GM21723 (cell line): ENCODE data around the gene ABI2.
"Not testable (repeated sequence)": the region's sequence is repeated elsewhere in the genome, so short reads cannot be mapped to it uniquely, and the experiment has no call there.

Source experiments
- ATAC-seq: cut with Tn5 transposase; IDR thresholded peaks from one replicate; pipeline ENCODE4 v1.9.1; 2021; ENCODE audit warnings: mild to moderate bottlenecking, moderate library complexity; ENCODE audit not compliant: unreplicated experiment

The ABI2 gene

GRCh38 chr2:203413796-203414195 is 85.6 kb downstream of the ABI2 start:
- ATAC-seq, result no peak

GRCh38 chr2:203418271-203418670 is 90.1 kb downstream of the ABI2 start:
- ATAC-seq, result no peak

DNA sequence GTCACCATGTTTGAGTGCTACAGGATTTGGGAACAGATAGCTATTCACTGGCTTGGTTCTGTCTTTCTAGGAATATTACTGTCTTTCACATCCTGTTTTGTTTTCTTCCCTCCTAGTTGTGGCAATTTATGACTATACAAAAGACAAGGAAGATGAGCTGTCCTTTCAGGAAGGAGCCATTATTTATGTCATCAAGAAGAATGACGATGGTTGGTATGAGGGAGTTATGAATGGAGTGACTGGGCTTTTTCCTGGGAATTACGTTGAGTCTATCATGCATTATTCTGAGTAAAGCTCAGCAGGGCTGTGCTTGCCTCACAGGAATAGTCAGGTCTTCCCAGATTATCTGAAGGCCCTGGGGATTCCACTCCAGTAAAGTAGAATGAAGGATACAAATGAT is 98.9 kb downstream of the ABI2 start:
- no peak for ATAC-seq

GRCh38 chr2:203429643-203430042 is 101.4 kb downstream of the ABI2 start:
- ATAC-seq, result not testable (repeated sequence)

- no peak for ATAC-seq
These were observed 103.4 kb downstream of the ABI2 start for GRCh38 chr2:203431391-203432185.

DNA sequence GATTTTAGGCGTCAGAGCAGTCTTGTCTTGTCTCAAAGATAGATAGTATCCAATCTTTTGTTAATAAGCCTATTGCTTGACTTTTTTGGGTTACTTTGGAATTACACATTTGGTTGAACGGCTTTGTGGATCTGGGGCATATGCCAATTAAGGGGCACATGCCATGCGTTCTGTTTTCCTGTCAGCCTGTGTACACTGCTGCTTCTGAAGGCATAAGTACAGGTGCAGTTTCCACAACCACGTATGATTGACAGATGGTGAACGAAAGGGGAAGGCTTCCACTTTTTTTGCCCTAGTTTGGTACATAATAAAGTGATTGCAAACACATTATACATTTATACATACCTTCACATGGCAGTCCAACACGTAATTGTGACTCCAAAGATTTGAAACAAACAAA is 104.6 kb downstream of the ABI2 start:
- ATAC-seq, result no peak

DNA sequence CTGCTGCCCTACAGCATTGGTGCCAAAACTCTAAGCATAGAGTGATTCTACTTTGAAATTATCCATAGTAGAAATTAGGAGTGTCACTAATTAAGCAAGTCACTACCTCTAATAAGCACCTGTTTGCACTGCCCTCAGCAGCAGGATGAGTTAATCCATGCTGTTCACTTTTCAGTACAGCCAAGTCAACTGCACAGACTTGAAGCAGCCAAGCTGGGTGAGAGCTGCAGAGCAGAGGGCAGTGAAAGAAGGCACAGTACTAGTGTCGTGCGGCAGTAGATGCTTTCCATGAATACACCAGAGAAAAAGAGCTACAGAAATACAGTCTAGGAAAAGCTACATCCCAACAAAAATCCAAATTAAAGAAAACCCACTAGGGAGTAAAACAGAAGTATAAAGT is 108.3 kb downstream of the ABI2 start:
- ATAC-seq, result no peak

DNA sequence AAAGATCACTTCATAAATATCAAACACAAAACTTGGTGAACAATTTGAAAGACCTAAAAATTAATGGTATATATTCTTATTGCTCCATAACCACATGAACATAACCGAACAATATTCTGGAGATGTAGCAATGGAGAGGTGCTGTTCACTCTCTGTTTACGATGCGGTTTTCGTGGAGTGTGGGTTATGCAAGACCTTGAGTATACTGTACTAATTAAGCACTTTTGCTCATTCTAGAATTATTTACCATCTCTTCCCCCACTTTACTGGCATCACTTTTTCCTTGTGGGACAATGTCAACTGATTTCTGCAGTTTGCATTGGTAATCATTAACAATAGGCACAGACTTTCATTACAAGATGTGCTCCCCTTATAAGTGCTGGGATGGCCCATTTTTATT is 109.3 kb downstream of the ABI2 start:
- ATAC-seq, result no peak

DNA sequence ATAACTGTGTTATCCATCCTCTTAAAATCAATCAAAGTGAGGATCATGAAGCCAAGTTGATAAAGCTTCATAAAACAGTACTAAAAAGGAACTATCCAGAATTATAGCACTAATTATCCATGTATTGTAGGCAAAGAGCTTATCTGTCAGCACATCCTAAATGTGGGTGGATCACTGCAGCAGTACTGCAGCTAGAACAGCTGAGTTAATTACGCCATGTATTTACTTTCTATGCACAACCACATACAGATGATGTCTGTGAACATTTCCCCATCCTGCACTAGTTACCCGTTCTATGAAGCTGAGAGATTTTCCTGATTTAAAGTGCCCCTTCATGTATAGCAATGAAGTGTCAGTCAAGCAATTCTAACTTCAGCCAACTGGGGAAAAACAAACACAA is 110.3 kb downstream of the ABI2 start:
- ATAC-seq, result no peak

GRCh38 chr2:203440671-203441070 is 112.5 kb downstream of the ABI2 start:
- ATAC-seq, result no peak

DNA sequence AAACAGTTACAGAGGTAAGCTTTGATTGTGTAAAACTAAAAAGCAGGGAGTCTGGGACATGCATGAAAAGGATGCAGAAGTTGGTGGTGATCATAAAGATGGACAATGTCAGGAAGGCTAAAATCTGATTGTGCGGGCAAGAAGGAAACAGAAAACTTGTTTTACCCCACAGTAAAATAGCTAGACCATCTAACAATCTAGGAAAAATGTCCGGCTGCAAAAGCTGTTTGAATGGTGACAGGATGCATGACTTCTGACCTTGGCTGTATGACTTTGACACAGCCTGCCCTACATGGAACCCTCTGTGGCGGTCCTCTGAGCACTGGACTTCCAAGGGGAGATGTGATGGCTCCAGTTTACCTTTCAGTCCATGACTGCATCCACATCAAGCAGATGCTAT is 113.3 kb downstream of the ABI2 start:
- ATAC-seq, result no peak

DNA sequence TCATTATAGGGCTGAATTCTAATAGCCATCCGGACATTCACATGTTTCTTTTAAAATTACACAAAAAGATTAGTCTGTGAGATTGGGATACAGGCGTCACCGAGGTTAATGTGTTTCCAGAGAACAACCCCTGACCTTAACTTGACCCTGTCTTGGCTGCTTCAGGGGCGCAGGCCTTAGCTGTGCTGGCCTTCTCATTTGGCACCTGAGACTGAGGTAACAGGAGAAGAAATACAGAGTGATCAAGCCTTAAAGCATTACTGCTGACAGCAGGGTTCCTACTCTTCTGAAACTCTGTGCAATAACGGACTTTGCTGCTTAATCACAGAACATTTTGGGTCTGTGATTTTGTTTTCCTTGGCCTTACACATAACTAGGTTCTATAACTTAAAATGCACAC is 114.3 kb downstream of the ABI2 start:
- ATAC-seq, result no peak

- ATAC-seq, result no peak
These were observed 116.5 kb downstream of the ABI2 start for GRCh38 chr2:203444738-203445137.

DNA sequence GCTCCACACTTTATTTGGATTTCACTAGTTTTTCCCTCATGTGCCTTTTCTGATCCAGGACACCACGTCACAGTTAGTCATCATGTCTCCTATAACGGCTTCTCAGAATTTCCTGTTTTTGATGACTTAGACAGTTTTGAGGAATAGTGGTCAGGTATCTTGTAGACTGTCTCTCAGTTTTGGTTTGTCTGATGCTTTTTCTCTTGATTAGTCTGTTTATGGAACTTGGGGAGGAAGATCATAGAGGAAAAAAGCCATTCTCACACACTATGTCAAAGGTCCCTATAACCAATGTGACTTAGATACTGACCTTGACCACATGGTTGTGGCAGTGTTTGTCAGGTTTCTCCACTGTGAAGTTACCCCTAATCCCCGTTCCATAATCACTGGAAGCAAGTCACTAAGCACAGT is 117.9 kb downstream of the ABI2 start:
- no peak for ATAC-seq

- ATAC-seq, result no peak
These were observed 118.6 kb downstream of the ABI2 start for GRCh38 chr2:203446780-203447179.

GRCh38 chr2:203450561-203450960 is 122.4 kb downstream of the ABI2 start:
- ATAC-seq, result no peak

- ATAC-seq, result no peak
These were observed 122.8 kb downstream of the ABI2 start for GRCh38 chr2:203451011-203451410.

DNA sequence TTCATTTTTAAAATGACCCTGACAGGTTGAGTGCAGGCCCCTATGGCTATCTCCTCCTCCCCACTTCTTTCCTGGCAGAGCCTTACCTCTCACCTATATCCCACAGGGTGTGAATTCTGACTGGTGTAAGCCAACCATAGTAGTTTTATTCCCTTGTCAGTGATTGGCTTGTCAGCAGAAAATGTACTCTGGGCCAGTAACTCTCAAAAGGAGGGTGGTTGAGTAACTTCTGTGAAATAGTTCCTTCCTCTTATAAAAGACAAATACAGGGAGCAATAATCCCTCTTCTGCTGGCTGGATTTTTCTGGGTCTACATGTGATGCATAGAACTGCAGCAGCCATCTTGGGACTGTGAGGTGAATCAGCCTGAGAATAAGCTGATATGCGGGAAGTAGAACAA is 123.5 kb downstream of the ABI2 start:
- no peak for ATAC-seq

DNA sequence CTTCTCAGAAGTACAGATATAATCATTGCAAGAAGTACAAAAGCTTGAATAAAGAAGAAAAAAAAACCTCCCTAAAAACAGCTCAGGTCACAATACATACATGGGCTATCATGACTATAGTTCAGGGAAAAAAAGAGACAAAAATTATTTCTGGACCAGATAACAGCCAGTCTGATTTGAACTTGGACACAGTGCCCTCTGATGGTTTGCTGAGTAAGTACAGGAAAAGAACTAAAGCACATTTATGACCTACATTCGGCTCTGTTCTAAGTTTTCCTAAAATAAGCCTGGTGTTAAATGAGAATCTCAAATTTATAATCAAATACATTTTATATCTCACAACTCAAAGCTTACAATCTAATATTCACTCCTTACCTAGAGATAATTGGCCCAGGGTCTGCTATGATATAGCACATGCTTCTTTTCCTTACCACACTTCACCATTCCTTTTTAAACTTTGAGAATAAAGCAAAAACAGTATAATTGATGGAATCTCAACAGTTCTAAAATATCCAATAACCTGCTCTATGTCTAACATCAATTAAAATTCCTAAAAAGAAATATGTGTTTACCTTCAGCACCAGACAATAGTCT is 125.8 kb downstream of the ABI2 start:
- peak; percentile 57 for ATAC-seq

DNA sequence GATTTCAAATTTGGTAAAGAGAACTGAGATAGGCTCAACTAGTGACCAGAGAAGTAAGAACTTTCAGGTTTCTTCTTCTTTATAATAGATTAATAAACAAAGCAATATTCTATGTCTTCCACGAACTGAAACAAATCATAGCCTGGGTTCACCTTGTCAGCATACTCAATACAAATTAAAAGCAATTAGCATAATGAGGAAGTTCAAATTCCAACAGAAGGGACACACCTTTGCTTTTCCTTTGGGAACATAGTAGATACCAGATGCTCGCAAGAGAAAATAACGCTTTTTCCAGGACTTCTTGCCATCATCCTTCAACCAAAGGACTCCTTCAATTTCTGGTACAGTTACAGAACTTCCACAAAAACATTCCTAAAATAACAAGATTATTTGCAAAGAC is 127.0 kb downstream of the ABI2 start:
- ATAC-seq, result no peak

GRCh38 chr2:203461746-203462145 is 133.6 kb downstream of the ABI2 start:
- ATAC-seq, result no peak

DNA sequence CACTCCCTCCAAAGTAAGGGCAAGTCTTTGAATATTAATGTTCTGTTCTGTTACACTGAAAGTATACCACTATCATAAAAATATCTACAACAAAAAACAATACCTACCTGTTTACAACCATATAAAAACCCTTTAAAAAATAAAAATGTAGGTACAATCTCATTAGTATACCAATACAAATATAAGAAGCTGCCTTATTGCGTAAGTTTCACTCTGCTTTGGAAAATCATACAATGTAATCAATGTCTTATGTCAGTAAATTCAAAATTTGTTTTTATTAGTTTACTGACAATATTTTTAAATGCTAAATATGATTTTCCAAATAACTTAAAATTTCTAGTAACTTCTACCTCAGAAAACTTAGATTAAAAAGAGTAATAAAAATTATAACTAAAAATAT is 134.1 kb downstream of the ABI2 start:
- ATAC-seq, result no peak

DNA sequence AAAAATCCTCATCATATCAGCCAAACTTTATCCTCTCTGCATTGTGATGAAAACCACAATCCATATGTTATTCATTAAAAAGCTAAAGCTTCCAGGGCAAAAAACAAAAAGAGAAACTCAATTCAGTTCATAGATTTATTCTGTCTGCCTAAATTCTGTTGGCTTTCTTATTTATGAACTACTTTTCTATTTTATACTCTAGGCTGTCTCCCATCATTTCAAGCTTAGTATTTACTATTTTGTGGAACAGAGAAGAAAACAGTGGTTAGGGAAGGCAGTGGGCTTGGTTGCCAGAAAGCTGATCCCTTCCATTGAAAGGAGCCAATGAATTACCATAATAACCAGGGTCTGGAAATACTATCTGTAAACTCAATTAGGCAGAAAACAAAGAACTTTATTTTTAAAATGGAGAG is 135.1 kb downstream of the ABI2 start:
- no peak for ATAC-seq
